Globus pallidus (tissue), 1 donor: ENCODE measurements around the gene MEGF9.

Source experiments
- DNase-seq: peaks from one replicate; pipeline ENCODE4 v3.0.0-alpha.2; 2015; ENCODE audit warnings: low spot score

Gene MEGF9

GRCh38 chr9:120702075-120702474, 12.2 kb downstream of the MEGF9 start:
- DNase-seq = no peak

- no peak for DNase-seq
Measured at GRCh38 chr9:120701248-120701647, 13.0 kb downstream of the MEGF9 start.

- DNase-seq = no peak
Measured at GRCh38 chr9:120698766-120699165, 15.5 kb downstream of the MEGF9 start.

- no peak for DNase-seq
Measured at GRCh38 chr9:120697448-120697847, 16.8 kb downstream of the MEGF9 start.

- no peak for DNase-seq
Measured at GRCh38 chr9:120696551-120697230, 17.6 kb downstream of the MEGF9 start.

- no peak for DNase-seq
Measured at GRCh38 chr9:120694559-120694958, 19.7 kb downstream of the MEGF9 start.

- DNase-seq = no peak
Measured at GRCh38 chr9:120693700-120694008, 20.6 kb downstream of the MEGF9 start.

- no peak for DNase-seq
Measured at GRCh38 chr9:120692901-120693699, 21.2 kb downstream of the MEGF9 start.

- no peak for DNase-seq
Measured at GRCh38 chr9:120690372-120690771, 23.9 kb downstream of the MEGF9 start.

GRCh38 chr9:120689860-120690259, 24.4 kb downstream of the MEGF9 start:
- peak; percentile 81 for DNase-seq

- DNase-seq = no peak
Measured at GRCh38 chr9:120688758-120689157, 25.5 kb downstream of the MEGF9 start.

GRCh38 chr9:120683150-120683549, 31.1 kb downstream of the MEGF9 start:
- DNase-seq = no peak

- no peak for DNase-seq
Measured at GRCh38 chr9:120681121-120681520, 33.1 kb downstream of the MEGF9 start.

- DNase-seq = no peak
Measured at GRCh38 chr9:120680579-120680978, 33.7 kb downstream of the MEGF9 start.

GRCh38 chr9:120680161-120680560, 34.1 kb downstream of the MEGF9 start:
- no peak for DNase-seq

- no peak for DNase-seq
Measured at GRCh38 chr9:120677965-120678364, 36.3 kb downstream of the MEGF9 start.

GRCh38 chr9:120676767-120677402, 37.4 kb downstream of the MEGF9 start:
- DNase-seq = no peak

- DNase-seq = no peak
Measured at GRCh38 chr9:120668399-120668798, 45.9 kb downstream of the MEGF9 start.

GRCh38 chr9:120663950-120664349, 50.3 kb downstream of the MEGF9 start:
- DNase-seq = no peak

- no peak for DNase-seq
Measured at GRCh38 chr9:120663380-120663779, 50.9 kb downstream of the MEGF9 start.

- DNase-seq = no peak
Measured at GRCh38 chr9:120662513-120662912, 51.8 kb downstream of the MEGF9 start.

- DNase-seq = no peak
Measured at GRCh38 chr9:120659676-120660075, 54.6 kb downstream of the MEGF9 start.

GRCh38 chr9:120659209-120659608, 55.1 kb downstream of the MEGF9 start:
- DNase-seq = no peak
